Measurements from ENCODE around the gene H2AZ2.
A peak's percentile ranks its signal among the peaks of the same experiment; 100 is the strongest.
"Not testable (repeated sequence)": the region's sequence is repeated elsewhere in the genome, so short reads cannot be mapped to it uniquely, and the experiment has no call there.

Gene H2AZ2

GRCh38 chr7:44870336-44870735 lies 22.4 kb upstream of the H2AZ2 start:
- DNase-seq: not testable (repeated sequence)

- DNase-seq: no peak
Measured at GRCh38 chr7:44867073-44867995, 19.4 kb upstream of the H2AZ2 start.

DNA sequence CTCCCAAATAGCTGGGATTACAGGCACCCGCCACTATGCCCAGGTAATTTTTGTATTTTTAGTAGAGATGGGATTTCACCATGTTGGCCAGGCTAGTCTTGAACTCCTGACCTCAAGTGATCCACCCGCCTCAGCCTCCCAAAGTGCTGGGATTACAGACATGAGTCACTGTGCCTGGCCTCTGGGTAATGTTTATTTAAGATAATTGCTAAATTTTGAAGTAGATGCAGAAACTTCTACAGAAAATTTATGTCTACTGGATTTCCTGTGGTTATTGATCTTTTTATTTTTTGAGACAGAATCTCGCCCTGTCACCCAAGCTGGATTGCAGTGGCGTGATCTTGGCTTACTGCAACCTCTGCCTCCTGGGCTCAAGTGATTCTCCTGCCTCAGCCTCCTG lies 14.1 kb upstream of the H2AZ2 start:
- not testable (repeated sequence) for DNase-seq

DNA sequence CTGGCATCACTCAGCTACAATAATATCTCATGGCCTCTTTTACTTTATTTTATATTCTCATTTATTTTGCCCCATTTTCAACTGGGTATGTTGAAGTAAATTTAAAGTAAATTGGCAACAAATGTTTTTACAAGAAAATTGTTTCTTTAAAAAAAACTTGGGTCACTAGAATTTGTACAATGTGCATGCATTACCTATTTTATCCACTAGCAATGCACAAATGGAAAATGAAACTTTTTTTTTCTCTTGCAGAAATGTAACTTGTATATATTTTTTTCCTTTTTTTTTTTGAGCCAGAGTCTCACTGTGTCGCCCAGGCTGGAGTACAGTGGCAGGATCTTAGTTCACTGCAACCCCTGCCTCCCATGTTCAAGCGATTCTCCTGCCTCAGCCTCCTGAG lies 10.3 kb upstream of the H2AZ2 start:
- DNase-seq: no peak

DNA sequence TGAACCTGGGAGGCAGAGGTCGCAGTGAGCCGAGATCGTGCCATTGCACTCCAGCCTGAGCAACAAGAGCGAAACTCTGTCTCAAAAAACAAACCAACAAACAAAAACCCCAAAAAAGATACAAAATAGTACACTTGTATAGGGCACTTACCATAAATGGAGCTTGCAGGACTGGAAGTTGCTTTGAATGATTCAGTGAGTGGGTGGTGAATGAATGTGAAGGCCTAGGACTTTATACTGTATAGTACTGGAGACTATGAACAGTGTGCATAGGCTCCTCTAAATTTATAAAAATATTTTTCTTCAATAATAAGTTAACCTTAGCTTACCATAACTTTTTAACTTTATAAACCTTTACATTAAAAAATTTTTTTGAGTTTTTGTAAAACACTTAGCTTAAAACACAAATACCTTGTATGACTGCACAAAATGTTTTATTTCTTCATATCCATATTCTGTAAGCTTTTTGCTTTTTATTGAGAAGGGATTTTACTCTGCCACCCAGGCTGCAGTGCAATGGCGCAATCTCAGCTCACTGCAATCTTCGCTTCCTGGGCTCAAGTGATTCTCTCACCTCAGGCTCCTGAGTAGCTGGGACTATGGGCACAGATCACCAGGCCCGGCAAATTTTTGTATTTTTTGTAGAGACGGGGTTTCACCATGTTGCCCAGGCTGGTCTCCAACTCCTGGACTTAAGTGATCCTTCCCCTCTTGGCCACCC lies 6.9 kb upstream of the H2AZ2 start:
- no peak for DNase-seq

- DNase-seq: no peak
Measured at GRCh38 chr7:44853391-44853790, 5.5 kb upstream of the H2AZ2 start.

DNA sequence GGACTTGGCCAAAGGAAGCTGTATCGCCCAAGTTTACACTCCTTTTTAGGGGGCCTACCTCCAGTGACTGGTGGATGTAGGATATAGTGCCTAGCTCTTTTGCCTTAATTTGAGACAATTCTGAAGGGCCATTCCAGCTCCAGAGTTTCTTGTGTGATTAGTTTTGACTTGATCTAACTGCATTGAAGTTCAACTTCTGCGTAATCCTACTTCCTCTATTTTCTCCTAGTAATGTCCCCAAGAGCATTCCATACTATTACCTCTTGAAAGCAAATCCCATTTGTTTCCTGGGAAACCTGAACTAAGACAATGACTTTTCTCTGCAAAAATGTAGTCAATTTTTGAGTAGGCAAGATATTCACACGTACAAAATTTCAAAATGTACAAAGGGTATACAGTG lies 4.7 kb upstream of the H2AZ2 start:
- no peak for DNase-seq

DNA sequence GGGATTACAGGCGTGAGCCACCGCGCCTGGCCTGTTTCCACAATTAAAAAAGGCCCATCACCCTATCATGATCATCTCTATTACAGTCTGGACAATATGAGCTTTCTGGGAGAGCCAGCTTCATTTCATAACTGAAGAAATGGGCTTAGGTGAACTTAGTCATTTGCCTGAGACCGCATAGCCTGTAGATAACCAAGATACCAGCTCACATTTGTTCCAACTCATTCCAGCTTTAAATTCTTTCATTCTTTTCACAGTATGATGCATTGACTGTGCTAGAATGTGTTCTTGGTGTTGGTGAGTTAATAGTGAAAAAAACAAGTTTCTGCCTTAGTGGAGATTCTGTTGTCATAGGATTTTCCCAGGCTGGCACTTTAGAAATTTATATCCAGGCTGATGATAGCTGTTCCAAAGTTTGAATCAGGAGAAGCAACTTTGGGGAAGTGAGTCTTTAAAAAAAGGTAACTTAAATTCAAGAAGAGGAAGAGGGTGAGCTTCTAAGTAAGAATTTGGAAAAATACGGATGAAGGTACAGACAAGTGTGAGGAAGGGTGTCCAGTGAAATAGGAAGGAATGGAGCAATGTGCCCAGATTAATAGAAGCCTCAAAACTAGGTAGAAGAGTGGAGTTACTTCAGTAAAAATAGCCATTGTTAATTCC lies 2.1 kb upstream of the H2AZ2 start:
- DNase-seq: no peak

DNA sequence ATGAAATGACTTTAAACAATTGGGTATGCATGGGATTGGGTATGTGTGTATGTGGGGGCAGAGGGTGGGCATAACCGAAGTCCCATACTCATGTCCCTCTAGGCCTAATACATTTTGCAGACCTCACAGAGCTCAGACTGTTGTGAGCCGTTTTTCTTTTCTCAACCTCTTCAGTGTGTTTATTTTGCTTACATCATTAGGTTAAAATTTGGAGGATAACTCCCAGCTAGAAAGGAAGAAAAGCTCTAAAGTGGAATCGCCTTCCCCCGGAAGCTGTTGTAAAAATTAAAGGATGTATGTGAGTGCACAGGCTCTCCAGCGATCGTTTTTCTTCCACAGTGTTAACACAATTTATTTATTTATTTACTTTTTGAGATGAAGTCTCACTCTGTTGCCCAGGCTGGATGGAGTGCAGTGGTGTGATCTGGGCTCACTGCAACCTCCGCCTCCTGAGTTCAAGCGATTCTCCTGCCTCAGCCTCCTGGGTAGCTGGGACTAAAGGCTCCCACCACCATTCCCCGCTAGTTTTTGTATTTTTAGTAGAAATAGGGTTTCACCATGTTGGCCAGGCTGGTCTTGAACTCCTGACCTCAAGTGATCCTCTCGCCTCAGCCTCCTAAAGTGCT lies 1.5 kb upstream of the H2AZ2 start:
- no peak for DNase-seq

DNA sequence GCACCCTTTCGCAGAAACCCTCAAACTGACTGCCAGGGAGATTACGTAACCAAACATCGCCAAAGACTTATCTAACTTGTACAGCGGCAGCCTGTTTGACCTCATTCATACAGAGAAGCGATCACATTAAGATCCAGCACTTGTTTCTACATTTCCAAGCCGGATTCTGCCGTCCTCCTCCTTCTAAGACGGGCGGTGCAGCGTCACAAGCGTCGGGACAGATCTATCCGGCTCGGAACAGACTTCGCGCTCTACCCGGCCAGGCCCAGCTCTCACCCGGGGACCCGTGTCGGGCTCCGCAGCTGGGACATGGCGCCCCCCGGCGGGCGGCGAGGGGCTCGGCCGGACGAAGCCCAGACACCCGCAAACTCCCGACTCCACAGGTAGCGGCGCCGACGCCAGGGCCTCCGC lies 373 bp downstream of the H2AZ2 start:
- peak; percentile 81 for DNase-seq

DNA sequence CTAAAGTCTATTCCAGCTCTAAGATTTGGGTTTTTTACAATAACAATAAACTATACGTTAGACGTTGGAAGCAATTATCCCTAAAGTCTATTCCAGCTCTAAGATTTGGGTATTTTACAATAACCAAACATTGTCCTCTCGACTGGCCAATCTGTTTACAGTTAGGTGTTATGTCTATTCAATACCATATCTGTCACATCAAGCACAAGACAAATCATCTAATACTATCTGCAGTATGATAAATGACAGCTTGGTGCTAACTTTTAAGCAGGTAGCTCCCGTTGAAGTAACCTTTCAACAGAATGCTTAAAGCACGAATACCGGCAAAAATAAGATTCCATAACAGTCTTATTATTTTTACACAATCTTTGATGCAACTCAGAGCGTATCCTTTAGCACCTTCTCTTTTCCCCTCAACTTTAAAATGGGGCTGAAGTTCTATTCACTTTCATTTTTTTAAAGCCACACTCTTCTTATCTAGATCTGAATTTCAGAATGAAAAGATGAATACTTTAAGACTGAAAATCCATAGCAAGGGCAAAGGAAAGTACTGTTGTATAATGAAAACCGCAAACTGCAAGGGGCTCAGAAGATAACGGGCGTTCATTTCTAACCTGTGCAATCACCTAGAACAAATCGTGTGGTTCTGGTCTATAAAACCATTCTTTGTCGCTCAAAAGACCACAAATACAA lies 925 bp downstream of the H2AZ2 start:
- DNase-seq: no peak

- DNase-seq: peak; percentile 23
Measured at GRCh38 chr7:44846390-44846789, 1.5 kb downstream of the H2AZ2 start.

DNA sequence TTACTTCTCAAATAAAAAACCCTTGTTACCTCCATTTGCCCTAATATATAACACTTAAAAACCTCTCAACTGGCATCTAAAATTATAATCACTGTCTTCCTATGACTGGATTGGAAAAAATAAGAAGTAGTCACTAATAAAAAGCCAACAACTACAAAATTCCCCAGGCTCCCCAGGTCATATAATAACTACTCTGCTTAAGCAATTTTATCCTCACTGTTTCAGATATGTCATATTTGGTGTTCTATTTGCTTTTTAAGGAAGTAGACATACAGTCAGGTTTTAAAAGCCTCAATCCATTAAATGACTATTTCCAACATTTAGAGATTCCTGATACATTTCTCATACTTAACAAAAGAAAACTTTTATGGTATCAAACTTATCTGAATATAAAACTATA lies 2.4 kb downstream of the H2AZ2 start:
- no peak for DNase-seq

- not testable (repeated sequence) for DNase-seq
Measured at GRCh38 chr7:44843440-44843839, 4.4 kb downstream of the H2AZ2 start.

DNA sequence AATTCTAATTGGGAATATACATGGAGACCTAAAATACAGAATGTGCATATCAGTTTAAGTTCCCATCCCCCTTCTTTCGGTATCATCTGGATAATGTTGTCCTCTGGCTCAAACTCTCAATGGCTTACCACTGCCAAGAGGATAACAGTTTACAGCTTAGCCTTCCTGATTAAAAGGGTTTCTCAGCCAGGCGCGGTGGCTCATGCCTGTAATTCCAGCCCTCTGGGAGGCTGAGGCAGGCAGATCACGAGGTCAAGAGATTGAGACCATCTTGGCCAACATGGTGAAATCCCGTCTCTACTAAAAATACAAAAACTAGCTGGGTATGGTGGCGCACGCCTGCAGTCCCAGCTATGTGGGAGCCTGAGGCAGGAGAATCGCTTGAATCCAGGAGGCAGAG lies 5.2 kb downstream of the H2AZ2 start:
- DNase-seq: not testable (repeated sequence)

DNA sequence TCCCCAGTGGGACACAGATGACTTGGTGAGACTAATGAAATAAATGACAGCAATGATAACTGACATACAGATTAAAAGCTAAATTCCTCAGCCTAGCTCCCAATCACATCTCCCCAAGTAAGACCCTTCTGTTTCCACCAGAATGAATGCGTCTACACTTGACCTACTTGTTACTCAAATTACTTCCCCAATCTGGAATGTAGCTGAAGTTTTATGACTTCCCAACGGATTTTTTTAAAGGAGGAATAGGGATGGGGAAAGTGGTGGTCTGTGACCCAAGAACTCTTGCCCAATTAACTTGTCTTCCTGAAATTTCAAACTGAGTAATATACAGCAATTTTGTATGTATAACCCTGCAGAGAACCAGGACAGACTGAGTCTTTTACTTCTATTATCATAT lies 9.1 kb downstream of the H2AZ2 start:
- no peak for DNase-seq

DNA sequence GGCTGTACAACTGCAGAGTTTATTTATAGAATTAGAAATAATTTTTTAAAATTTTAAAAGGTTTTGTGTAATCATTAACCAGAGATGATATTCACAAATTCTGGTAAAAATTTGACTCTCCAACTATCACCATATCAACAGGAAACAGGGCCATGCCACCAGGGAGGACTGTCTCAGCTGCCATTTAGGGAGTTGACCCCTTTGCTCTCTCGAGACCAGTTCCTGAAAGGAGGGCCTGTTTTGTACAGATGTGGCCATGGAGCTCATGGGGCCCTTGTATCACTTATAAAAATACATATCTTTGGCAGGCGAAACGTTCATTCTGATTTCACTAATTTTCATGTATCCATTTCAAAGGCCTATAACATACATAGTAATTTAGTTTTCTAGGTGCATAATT lies 20.3 kb downstream of the H2AZ2 start:
- DNase-seq: no peak

DNA sequence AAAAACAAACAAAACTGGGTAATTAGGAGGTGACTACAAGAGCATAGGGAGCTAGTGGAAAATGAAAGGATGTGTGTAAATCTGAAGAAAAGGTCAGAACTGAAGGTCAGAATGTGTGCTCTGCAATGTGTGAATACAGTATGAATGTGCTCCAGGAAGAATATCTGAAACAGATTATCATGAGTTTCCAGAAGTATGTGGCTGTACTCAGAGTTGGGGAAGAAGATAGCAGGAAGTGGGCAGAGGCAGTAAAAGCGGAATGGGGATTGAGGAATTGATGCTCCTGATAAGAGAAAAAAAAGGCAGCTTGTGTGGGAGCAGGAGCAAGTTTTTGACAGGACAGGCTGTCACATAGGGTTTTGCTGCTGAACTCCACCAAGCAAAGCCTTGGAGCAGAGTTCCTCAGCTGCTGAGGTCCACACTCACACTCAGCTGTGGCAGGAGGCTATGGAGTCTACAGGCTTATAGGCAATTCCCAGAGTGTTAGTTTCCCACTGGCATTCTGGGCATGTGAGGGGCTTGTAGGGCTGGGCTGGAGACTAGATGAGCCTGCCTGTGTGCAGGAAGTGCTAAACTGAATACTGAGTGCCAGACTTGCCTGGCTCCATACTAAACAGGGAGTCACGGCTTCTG lies 22.9 kb downstream of the H2AZ2 start:
- DNase-seq: no peak

DNA sequence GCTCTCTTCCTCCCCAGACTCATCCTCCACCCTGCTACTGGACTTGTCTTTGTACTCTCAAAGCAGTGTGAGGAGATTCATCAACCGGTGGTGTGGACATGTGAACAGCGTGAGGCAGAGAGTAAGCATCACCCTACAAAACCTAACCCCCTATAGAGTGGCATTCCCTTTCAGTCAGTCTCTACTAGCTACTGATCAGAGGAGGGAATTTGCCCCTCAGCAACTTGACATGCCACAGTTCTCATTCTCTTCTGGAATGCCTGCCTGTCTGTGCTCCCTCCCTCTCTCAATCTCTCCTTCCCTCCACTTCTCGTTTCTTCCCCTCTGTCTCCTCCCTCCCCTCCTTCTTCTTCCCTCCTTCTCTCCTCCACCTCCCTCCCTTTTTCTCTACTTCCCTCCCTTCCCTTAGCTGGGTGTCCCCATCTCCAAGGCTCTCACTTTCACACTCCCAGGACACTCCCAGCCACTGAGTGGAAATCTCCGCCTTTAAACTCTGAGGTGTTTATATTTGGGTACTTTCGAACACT lies 24.6 kb downstream of the H2AZ2 start:
- no peak for DNase-seq

DNA sequence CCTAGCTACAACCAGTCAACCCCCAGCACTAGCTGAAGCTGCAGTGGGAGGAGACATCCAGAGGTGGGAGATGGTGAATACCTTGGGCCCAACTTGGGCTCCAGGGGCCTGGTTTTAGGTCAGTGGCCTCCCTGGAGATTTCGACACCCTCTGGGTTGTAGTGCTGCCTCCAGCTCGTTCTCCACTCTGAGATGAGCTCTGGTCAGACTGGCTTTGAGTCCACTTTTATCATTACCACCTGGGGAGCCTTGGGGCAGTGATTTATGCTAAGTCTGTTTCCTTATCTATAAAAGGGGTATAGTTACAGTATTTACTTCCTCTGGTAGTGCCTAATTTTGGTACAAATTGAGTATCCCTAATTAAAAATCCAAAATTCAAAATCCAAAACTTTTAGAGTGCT lies 28.6 kb downstream of the H2AZ2 start:
- DNase-seq: no peak

- DNase-seq: no peak
Measured at GRCh38 chr7:44814919-44815318, 33.0 kb downstream of the H2AZ2 start.

DNA sequence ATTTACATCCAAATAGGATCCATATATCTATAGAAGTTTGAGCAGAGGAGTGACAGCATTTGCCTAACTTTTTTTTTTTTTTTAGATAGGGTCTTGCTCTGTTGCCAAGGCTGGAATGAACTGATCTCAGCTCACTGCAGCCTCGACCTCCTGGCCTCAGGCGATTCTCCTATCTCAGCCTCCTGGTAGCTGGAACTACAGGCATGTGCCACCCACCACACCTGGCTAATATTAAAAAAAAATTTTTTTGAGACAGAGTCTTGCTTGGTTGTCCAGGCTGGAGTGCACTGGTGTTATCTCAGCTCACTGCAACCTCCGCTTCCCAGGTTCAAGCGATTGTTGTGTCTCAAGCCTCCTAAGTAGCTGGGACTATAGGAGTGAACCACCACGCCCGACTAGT lies 36.3 kb downstream of the H2AZ2 start:
- no peak for DNase-seq

All from activated effector memory CD4-positive, alpha-beta T cell treated with Interleukin-2 at 50 U/mL for 16 hours (primary cell).